Measurements from ENCODE around the gene JARID2.

GRCh38 chr6:15539722-15540270, 293.9 kb downstream of the JARID2 start:
- TF ChIP-seq CTCF (IDR thresholded peaks at IDR 0.05 in 2 of 3, conservative IDR thresholded peaks at IDR 0.05 in 1 of 3; ENCODE audit: borderline replicate concordance in 1 of 3, insufficient read depth in 1 of 3, low read depth in 2 of 3, low read length in 2 of 3) (no peak), EZH2 (IDR thresholded peaks at IDR 0.05) (no peak), YY1 (IDR thresholded peaks at IDR 0.05; ENCODE audit: extremely low read depth, insufficient replicate concordance, low read depth, low read length) (no peak), POLR2AphosphoS5 (IDR thresholded peaks at IDR 0.05; ENCODE audit: low read depth, low read length) (no peak), RAD21 (IDR thresholded peaks at IDR 0.05; ENCODE audit: low read depth) (no peak), POLR2A (IDR thresholded peaks at IDR 0.05; ENCODE audit: borderline replicate concordance, extremely low read depth, insufficient read depth, insufficient read length) (no peak)
